ENCODE results near the gene TRPM8. TPM values are rescaled to one million over a fixed set of nuclear protein-coding genes. Genes with fewer than 3 reads are reported as not detected.

The TRPM8 gene
- total RNA-seq, 1 donor from 2014 or later = not detected

- Mint-ChIP-seq H3K9me3 (ENCODE audit: unreplicated experiment) (no peaks in the 10 kb centered on the region), H3K27me3 (ENCODE audit: unreplicated experiment) (no peaks in the 10 kb centered on the region), H3K36me3 (ENCODE audit: low read depth, unreplicated experiment) (no peaks in the 10 kb centered on the region), H3K4me3 (ENCODE audit: unreplicated experiment) (no peak overlapping the region), H3K27ac (ENCODE audit: unreplicated experiment) (no peak overlapping the region), H3K4me1 (ENCODE audit: unreplicated experiment) (no peaks in the 10 kb centered on the region)
- DNase-seq (ENCODE audit: low spot score) = no peak
- no peak for TF ChIP-seq CTCF (IDR thresholded peaks at IDR 0.05; ENCODE audit: unreplicated experiment)
Observed at GRCh38 chr2:233992513-233993217, 75.5 kb downstream of the TRPM8 start.

DNA sequence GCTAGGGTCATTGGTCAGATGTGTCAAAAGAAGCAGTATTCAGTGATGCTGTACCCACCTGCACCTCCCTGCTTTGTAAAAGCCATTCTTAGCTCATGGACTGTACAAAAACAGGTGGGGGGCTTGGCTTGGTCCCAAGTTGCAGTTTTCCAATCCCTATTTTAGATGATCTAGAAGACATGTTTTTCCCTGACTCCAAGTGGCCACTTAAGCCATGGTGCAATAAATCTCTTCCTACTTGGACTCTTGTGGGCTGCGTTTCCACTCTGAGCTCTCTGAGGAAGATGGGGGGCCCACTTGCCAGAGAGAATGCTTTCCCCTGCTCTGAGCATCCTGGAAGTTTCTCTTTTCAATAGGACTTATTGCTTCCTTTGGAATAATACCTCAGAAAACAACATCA is 76.3 kb downstream of the TRPM8 start:
- H3K36me3 Mint-ChIP-seq (ENCODE audit: low read depth, unreplicated experiment) = no peaks in the 10 kb centered on the region
- no peaks in the 10 kb centered on the region for H3K9me3 Mint-ChIP-seq (ENCODE audit: unreplicated experiment)
- DNase-seq (ENCODE audit: low spot score) = no peak
- H3K4me3 Mint-ChIP-seq (ENCODE audit: unreplicated experiment) = no peak overlapping the region
- no peaks in the 10 kb centered on the region for H3K4me1 Mint-ChIP-seq (ENCODE audit: unreplicated experiment)
- TF ChIP-seq CTCF (IDR thresholded peaks at IDR 0.05; ENCODE audit: unreplicated experiment) = no peak
- H3K27me3 Mint-ChIP-seq (ENCODE audit: unreplicated experiment) = no peaks in the 10 kb centered on the region
- H3K27ac Mint-ChIP-seq (ENCODE audit: unreplicated experiment) = no peak overlapping the region

DNA sequence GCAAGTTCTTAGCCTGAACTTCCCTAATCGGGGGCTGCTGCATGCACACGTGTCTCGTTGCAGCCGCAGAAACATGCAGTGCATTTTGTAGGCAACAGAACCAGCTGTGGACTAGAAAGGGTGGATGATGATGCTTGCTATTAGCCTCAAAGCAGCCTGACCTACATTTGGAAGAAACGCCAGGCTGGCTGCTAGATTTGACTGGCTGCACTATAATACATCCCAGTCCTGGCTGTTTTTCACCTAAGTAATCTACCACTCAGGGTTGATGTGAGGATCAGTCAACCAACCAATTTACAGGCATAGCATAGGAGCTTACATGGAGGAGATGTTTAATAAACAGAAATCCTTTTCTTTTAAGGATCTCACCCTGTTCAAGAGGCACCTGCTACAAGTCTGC is 77.0 kb downstream of the TRPM8 start:
- H3K27me3 Mint-ChIP-seq (ENCODE audit: unreplicated experiment) = no peaks in the 10 kb centered on the region

GRCh38 chr2:233996000-233996399 is 78.8 kb downstream of the TRPM8 start:
- Mint-ChIP-seq H3K4me3 (ENCODE audit: unreplicated experiment) (no peak overlapping the region), H3K27me3 (ENCODE audit: unreplicated experiment) (no peaks in the 10 kb centered on the region), H3K9me3 (ENCODE audit: unreplicated experiment) (no peaks in the 10 kb centered on the region), H3K36me3 (ENCODE audit: low read depth, unreplicated experiment) (no peaks in the 10 kb centered on the region), H3K27ac (ENCODE audit: unreplicated experiment) (no peak overlapping the region), H3K4me1 (ENCODE audit: unreplicated experiment) (no peaks in the 10 kb centered on the region)
- TF ChIP-seq CTCF (IDR thresholded peaks at IDR 0.05; ENCODE audit: unreplicated experiment) = no peak
- DNase-seq (ENCODE audit: low spot score) = no peak

More for the DNA sequence above, 77.0 kb downstream of the TRPM8 start:
- H3K9me3 Mint-ChIP-seq (ENCODE audit: unreplicated experiment) = no peaks in the 10 kb centered on the region
- H3K4me1 Mint-ChIP-seq (ENCODE audit: unreplicated experiment) = no peaks in the 10 kb centered on the region
- no peak for DNase-seq (ENCODE audit: low spot score)
- H3K4me3 Mint-ChIP-seq (ENCODE audit: unreplicated experiment) = no peak overlapping the region
- H3K27ac Mint-ChIP-seq (ENCODE audit: unreplicated experiment) = no peak overlapping the region
- TF ChIP-seq CTCF (IDR thresholded peaks at IDR 0.05; ENCODE audit: unreplicated experiment) = no peak
- H3K36me3 Mint-ChIP-seq (ENCODE audit: low read depth, unreplicated experiment) = no peaks in the 10 kb centered on the region

DNA sequence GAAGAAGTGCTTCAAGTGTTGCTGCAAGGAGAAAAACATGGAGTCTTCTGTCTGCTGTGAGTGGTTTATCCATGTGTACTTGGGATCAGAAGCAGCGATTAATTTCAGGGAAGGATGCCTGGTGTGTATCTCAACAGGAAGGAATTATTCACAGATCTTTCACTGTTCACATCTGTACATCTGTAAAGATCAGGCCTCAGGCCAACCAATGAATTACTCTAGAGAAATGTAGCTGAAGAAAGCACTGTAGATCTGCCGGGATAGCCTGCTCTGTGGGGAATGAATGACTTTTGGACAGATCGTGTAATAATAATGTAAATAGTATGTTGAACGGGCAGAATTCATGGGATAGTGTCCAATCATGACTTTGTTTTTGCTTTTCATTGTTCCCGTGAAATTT is 79.3 kb downstream of the TRPM8 start:
- no peak for DNase-seq (ENCODE audit: low spot score)
- Mint-ChIP-seq H3K36me3 (ENCODE audit: low read depth, unreplicated experiment) (no peaks in the 10 kb centered on the region), H3K27ac (ENCODE audit: unreplicated experiment) (no peak overlapping the region)

More for the DNA sequence above, 79.3 kb downstream of the TRPM8 start:
- Mint-ChIP-seq H3K9me3 (ENCODE audit: unreplicated experiment) (no peaks in the 10 kb centered on the region), H3K4me3 (ENCODE audit: unreplicated experiment) (no peak overlapping the region), H3K4me1 (ENCODE audit: unreplicated experiment) (no peaks in the 10 kb centered on the region), H3K27me3 (ENCODE audit: unreplicated experiment) (no peaks in the 10 kb centered on the region)
- no peak for TF ChIP-seq CTCF (IDR thresholded peaks at IDR 0.05; ENCODE audit: unreplicated experiment)

Measured in endothelial cell (in vitro differentiated cells).